ENCODE measurements around the gene MTMR4. TPM values are rescaled to one million over a fixed set of nuclear protein-coding genes. Genes with fewer than 3 reads are reported as not detected.

Gene MTMR4
- total RNA-seq (2014; rRNA removed; shearing (Covaris generic)), result 40.2 and 42.2 TPM in 2 replicates
- 8.8 and 11.1 TPM in 2 replicates for polyA plus RNA-seq (2016; fragmentation: Nextera tagmentation; extraction: Ambion mirVana)
- long read RNA-seq, partial matches to known transcripts, result 3 of 3 reads
- long read RNA-seq, other reads (novel, unspliced or antisense), result 0 of 3 reads

- Mint-ChIP-seq H3K4me3 (peak within 1 kb of the TSS; percentile 93), H3K9me3 (no peaks in the 10 kb centered on the region; the same call in 2 of the 3 replicates)
Observed at GRCh38 chr17:58513965-58514769, at the start of gene MTMR4. TSS of gene MTMR4 (minus strand) at chr17:58514638. CDS start at chr17:58514407, 231 bp downstream.

More at GRCh38 chr17:58513965-58514769, at the start of gene MTMR4:
- H2AFZ ChIP-seq, result peak within 1 kb of the TSS; percentile 66; the same call in 1 of the 2 replicates
- no peaks in the 10 kb centered on the region for H3K9me2 ChIP-seq (ENCODE audit: insufficient read depth)
- peaks cover 19% of the 10 kb centered on the region for H3K27me3 Mint-ChIP-seq (ENCODE audit: insufficient read depth, low read depth, poor library complexity)
- no peaks in the 10 kb centered on the region for H3K27me3 ChIP-seq (ENCODE audit: insufficient read depth)
- H3K36me3 Mint-ChIP-seq (ENCODE audit: low read depth), result peaks cover 38% of the 10 kb centered on the region
- DNase-seq (ENCODE audit: low spot score) (peak; percentile 94), ATAC-seq (peak; percentile 40)
- peaks cover 24% of the 10 kb centered on the region for H3K4me1 ChIP-seq (ENCODE audit: insufficient read depth)
- no peak for TF ChIP-seq ZNF462 (CRISPR knock-in tag; IDR thresholded peaks at IDR 0.05)
- TF ChIP-seq ZNF331 (CRISPR knock-in tag; IDR thresholded peaks at IDR 0.05; ENCODE audit: low read depth), result no peak
- TF ChIP-seq REST (IDR thresholded peaks at IDR 0.05; ENCODE audit: unreplicated experiment), result no peak
- TF ChIP-seq EZH2 (IDR thresholded peaks at IDR 0.05; ENCODE audit: low read depth, unreplicated experiment), result no peak
- no peak for TF ChIP-seq JUNB (IDR thresholded peaks at IDR 0.05; ENCODE audit: unreplicated experiment)
- TF ChIP-seq POLR2AphosphoS5 (IDR thresholded peaks at IDR 0.05; ENCODE audit: low read depth), result peak; percentile 35
- H3K27ac Mint-ChIP-seq, result peak within 1 kb of the TSS; percentile 97
- no peaks in the 10 kb centered on the region; the same call in 1 of the 2 replicates for H4K20me1 ChIP-seq (replicated peaks; ENCODE audit: insufficient read depth)
- H3K79me2 ChIP-seq (replicated peaks; ENCODE audit: insufficient read depth), result peaks cover 34% of the 10 kb centered on the region
- H3K36me3 ChIP-seq (ENCODE audit: insufficient read depth), result peaks cover 30% of the 10 kb centered on the region
- peak within 1 kb of the TSS; percentile 95 for H3K4me3 ChIP-seq
- H3K4me1 Mint-ChIP-seq, result peaks cover 30% of the 10 kb centered on the region
- H3K4me2 ChIP-seq, result peak within 1 kb of the TSS; percentile 95
- peaks cover 8% of the 10 kb centered on the region; the same call in 1 of the 2 replicates for H3F3A ChIP-seq (replicated peaks; ENCODE audit: low read depth)
- peak within 1 kb of the TSS; percentile 95 for H3K27ac ChIP-seq (ENCODE audit: low read depth)

All from GM23338 (cell line).